B cell (primary cell): Measurements from ENCODE around the gene COL3A1. TPM values are rescaled to one million over a fixed set of nuclear protein-coding genes. Genes with fewer than 3 reads are reported as not detected.

ENCODE experiments used
- ATAC-seq: fragments of 200-7000 bp; cut with Tn5 transposase; one replicate; pipeline ENCODE4 v1.10.0; 2021; ENCODE audit warnings: low read depth, mild to moderate bottlenecking, moderate number of reproducible peaks, moderate library complexity
- CTCF ChIA-PET: fragments of 350-600 bp; sonication (Branson Sonifier 250); formaldehyde crosslinking; loops from one replicate; lab custom pipeline; 2021; ENCODE audit warnings: antibody characterized with exemption, inconsistent platforms; lab: Charles Lee
- POLR2A ChIA-PET: fragments of 350-600 bp; sonication (Branson Sonifier 250); formaldehyde crosslinking; loops from one replicate; lab custom pipeline; 2021; ENCODE audit warnings: antibody characterized with exemption; lab: Charles Lee
- DNase-seq: peaks from one replicate; pipeline ENCODE4 v3.0.0; 2013
- H2AFZ ChIP-seq: 2 replicates; pipeline ENCODE4 v1.6.1; 2012; ENCODE audit warnings: mild to moderate bottlenecking, low read depth, low read length; ENCODE audit not compliant: insufficient read depth, poor library complexity, severe bottlenecking
- H3K27ac ChIP-seq, 2 donors: 1 replicate in 1 of 2; 2 replicates in 1 of 2; pipeline ENCODE4 v1.5.1; 2012 to 2013; ENCODE audit warnings: low read length in 2 of 2, mild to moderate bottlenecking in 2 of 2, moderate library complexity in 1 of 2
- H3K27me3 ChIP-seq, 4 experiments: fragments of 200-600 bp in 1 of 4; sonication (generic) in 1 of 4; replicated peaks in 1 of 4; 1 replicate in 2 of 4; 2 replicates in 2 of 4; pipeline versions ENCODE4 v1.6.1 to v1.7.0; 2013 to 2016; ENCODE audit warnings: low read length in 3 of 4, mild to moderate bottlenecking in 2 of 4, mixed read lengths in 1 of 4, moderate library complexity in 1 of 4; ENCODE audit not compliant: insufficient read depth in 4 of 4, control insufficient read depth in 3 of 4; ENCODE audit errors: control extremely low read depth in 1 of 4
- H3K36me3 ChIP-seq, 2 experiments: replicated peaks in 1 of 2; 1 replicate in 1 of 2; 2 replicates in 1 of 2; pipeline versions ENCODE4 v1.6.1 to v1.7.1; 2013; ENCODE audit warnings: low read length in 1 of 2; ENCODE audit not compliant: insufficient read depth in 2 of 2, control insufficient read depth in 1 of 2; ENCODE audit errors: control extremely low read depth in 1 of 2, extremely low read depth in 1 of 2
- H3K4me1 ChIP-seq, 2 donors: fragments of 200-600 bp in 1 of 2; sonication (generic) in 1 of 2; 1 replicate in 1 of 2; 2 replicates in 1 of 2; pipeline versions ENCODE4 v1.5.1 to v1.6.1; 2013 to 2017; ENCODE audit warnings: low read length in 2 of 2; ENCODE audit not compliant: control insufficient read depth in 2 of 2, insufficient read depth in 2 of 2
- H3K4me2 ChIP-seq: replicated peaks from 2 replicates; pipeline ENCODE3; 2012; ENCODE audit warnings: mild to moderate bottlenecking, low read depth, low read length; ENCODE audit not compliant: poor library complexity, severe bottlenecking
- H3K4me3 ChIP-seq, 5 experiments: fragments of 200-600 bp in 1 of 5; sonication (generic) in 1 of 5; 1 replicate in 3 of 5; 2 replicates in 2 of 5; pipeline versions ENCODE4 v1.5.1 to v1.7.0; 2011 to 2016; ENCODE audit warnings: low read length in 4 of 5, mild to moderate bottlenecking in 4 of 5, low read depth in 2 of 5, control low read depth in 1 of 5, moderate library complexity in 1 of 5; ENCODE audit not compliant: insufficient read depth in 1 of 5; ENCODE audit errors: control extremely low read depth in 1 of 5, extremely low read depth in 1 of 5
- H3K79me2 ChIP-seq: fragments of 200-600 bp; sonication (generic); one replicate; pipeline ENCODE4 v1.6.0; 2016; ENCODE audit warnings: low read length; ENCODE audit not compliant: control insufficient read depth, insufficient read depth
- H3K9ac ChIP-seq: fragments of 200-600 bp; sonication (generic); 2 replicates; pipeline ENCODE4 v1.6.1; 2017; ENCODE audit warnings: mild to moderate bottlenecking, low read length, moderate library complexity
- H3K9me3 ChIP-seq, 3 donors: one replicate each; pipeline versions ENCODE4 v1.6.1 to v1.7.1; 2013; ENCODE audit warnings: low read length in 2 of 3; ENCODE audit not compliant: control insufficient read depth in 2 of 3, insufficient read depth in 1 of 3; ENCODE audit errors: control extremely low read depth in 1 of 3
- H4K20me1 ChIP-seq: 2 replicates; pipeline ENCODE4 v1.6.0; 2012; ENCODE audit warnings: mild to moderate bottlenecking, low read length; ENCODE audit not compliant: insufficient read depth, control insufficient read depth, poor library complexity, severe bottlenecking
- H3K27ac Mint-ChIP-seq: one replicate; pipeline ENCODE4 v1.8.0; 2021; ENCODE audit warnings: mixed read lengths
- H3K27me3 Mint-ChIP-seq: one replicate; pipeline ENCODE4 v1.8.0; 2021; ENCODE audit warnings: mixed read lengths
- H3K4me1 Mint-ChIP-seq: one replicate; pipeline ENCODE4 v1.8.0; 2021; ENCODE audit warnings: mixed read lengths
- H3K4me3 Mint-ChIP-seq: one replicate; pipeline ENCODE4 v1.8.0; 2021; ENCODE audit warnings: mixed read lengths
- H3K9me3 Mint-ChIP-seq: one replicate; pipeline ENCODE4 v1.8.0; 2022; ENCODE audit warnings: mixed read lengths; ENCODE audit not compliant: insufficient read depth
- EZH2 ChIP-seq: IDR thresholded peaks from 2 replicates; pipeline ENCODE4 v1.6.1; 2012; ENCODE audit warnings: borderline replicate concordance, low read depth, mild to moderate bottlenecking, moderate library complexity, low read length; ENCODE audit not compliant: insufficient read depth, poor library complexity, severe bottlenecking
- WGBS: methylation state at CpG from one replicate; pipeline ENCODE4 v1.1.5; 2013; ENCODE audit warnings: missing lambda C conversion rate; ENCODE audit not compliant: insufficient coverage; 5-methylcytosine and 5-hydroxymethylcytosine counted together
- intact Hi-C: fragments of 100-400 bp; cut with micrococcal nuclease; formaldehyde crosslinking; loops from one replicate; pipeline ENCODE4 v1.10.0; 2022
- polyA plus RNA-seq: library from polyadenylated mRNA; depleted of rRNA; stranded (reverse); fragments of >200 nt; gene quantifications from 2 replicates; pipeline ENCODE4 v1.2.3, GENCODE V29; 2012
- total RNA-seq, 2 donors: library from RNA; stranded (reverse); fragments of 120-200 nt in 1 of 2; gene quantifications; 1 replicate in 1 of 2; 2 replicates in 1 of 2; pipeline versions ENCODE4 v1.2.3 to v1.2.4, GENCODE V29; 2013 to 2022
- TF ChIP-seq, protein P1 (sequence below): fragments of 200-600 bp; IDR thresholded peaks from one replicate; pipeline ENCODE4 v1.8.0; 2022; ENCODE audit warnings: antibody characterized with exemption, mild to moderate bottlenecking

Gene COL3A1
- total and polyA plus RNA-seq, 2 donors (not counting 1 experiment from before 2014, with no cell fraction given) = not detected

DNA sequence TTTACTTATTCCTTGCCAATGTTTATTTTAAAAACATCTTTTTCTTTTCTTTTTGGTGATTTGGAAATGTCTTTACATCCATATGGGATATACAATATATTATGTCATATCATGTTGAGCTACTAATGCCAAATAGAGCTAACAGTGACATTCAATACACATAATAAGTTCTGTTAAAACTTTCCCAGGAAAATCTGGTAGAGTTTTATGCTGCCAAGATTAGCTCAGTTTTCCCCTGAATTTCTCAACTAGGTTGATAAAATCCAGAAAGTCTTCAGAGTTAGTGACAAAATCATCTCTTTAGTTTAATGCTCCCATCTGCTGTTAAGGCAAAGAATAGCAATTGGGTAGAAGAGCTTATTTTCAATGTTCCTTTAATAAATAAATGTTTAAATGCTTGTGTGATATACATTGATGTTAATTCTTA is 9.9 kb downstream of the COL3A1 start:
- no peak overlapping the region for H3K27ac Mint-ChIP-seq
- DNase-seq = no peak
- intact Hi-C loops = no loop called here

GRCh38 chr2:188984680-188985079 is 10.5 kb downstream of the COL3A1 start:
- Histone ChIP-seq H4K20me1 (no peaks in the 10 kb centered on the region), H3K4me1 (no peaks in the 10 kb centered on the region), H3K27me3 (no peaks in the 10 kb centered on the region), H3K36me3 (no peaks in the 10 kb centered on the region), H2AFZ (no peak overlapping the region), H3K27ac (no peak overlapping the region), H3K79me2 (no peaks in the 10 kb centered on the region), H3K9ac (no peak overlapping the region), H3K4me3 (no peak overlapping the region), H3K9me3 (no peaks in the 10 kb centered on the region), H3K4me2 (no peak overlapping the region)
- H3K4me1 Mint-ChIP-seq = no peaks in the 10 kb centered on the region
- no peak overlapping the region for H3K27ac Mint-ChIP-seq
- ChIA-PET POLR2A (no interaction called here), CTCF (no interaction called here)
- H3K27me3 Mint-ChIP-seq = no peaks in the 10 kb centered on the region
- ATAC-seq (no peak), DNase-seq (no peak)
- WGBS = no CpG with 5 or more reads among the region's 5 CpGs
- no peak for TF ChIP-seq EZH2
- TF ChIP-seq, protein P1, sequence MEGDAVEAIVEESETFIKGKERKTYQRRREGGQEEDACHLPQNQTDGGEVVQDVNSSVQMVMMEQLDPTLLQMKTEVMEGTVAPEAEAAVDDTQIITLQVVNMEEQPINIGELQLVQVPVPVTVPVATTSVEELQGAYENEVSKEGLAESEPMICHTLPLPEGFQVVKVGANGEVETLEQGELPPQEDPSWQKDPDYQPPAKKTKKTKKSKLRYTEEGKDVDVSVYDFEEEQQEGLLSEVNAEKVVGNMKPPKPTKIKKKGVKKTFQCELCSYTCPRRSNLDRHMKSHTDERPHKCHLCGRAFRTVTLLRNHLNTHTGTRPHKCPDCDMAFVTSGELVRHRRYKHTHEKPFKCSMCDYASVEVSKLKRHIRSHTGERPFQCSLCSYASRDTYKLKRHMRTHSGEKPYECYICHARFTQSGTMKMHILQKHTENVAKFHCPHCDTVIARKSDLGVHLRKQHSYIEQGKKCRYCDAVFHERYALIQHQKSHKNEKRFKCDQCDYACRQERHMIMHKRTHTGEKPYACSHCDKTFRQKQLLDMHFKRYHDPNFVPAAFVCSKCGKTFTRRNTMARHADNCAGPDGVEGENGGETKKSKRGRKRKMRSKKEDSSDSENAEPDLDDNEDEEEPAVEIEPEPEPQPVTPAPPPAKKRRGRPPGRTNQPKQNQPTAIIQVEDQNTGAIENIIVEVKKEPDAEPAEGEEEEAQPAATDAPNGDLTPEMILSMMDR = no peak
- intact Hi-C loops = no loop called here
- no peak overlapping the region for H3K4me3 Mint-ChIP-seq
- H3K9me3 Mint-ChIP-seq = no peaks in the 10 kb centered on the region

More for the DNA sequence above, 9.9 kb downstream of the COL3A1 start:
- H3K4me3 ChIP-seq = no peak overlapping the region
- H3K9ac ChIP-seq = no peak overlapping the region
- no peaks in the 10 kb centered on the region for H3K79me2 ChIP-seq
- H3K4me2 ChIP-seq = no peak overlapping the region
- ATAC-seq = no peak
- no peaks in the 10 kb centered on the region for H3K9me3 Mint-ChIP-seq
- H4K20me1 ChIP-seq = no peaks in the 10 kb centered on the region
- no peaks in the 10 kb centered on the region for H3K4me1 Mint-ChIP-seq
- no peaks in the 10 kb centered on the region for H3K4me1 ChIP-seq
- TF ChIP-seq, protein P1 = no peak
- no peak for TF ChIP-seq EZH2
- no peak overlapping the region for H2AFZ ChIP-seq
- no peaks in the 10 kb centered on the region for H3K27me3 ChIP-seq
- no peak overlapping the region for H3K4me3 Mint-ChIP-seq
- H3K9me3 ChIP-seq = no peaks in the 10 kb centered on the region
- H3K36me3 ChIP-seq = no peaks in the 10 kb centered on the region
- H3K27ac ChIP-seq = no peak overlapping the region
- POLR2A ChIA-PET = no interaction called here
- CTCF ChIA-PET = no interaction called here
- no peaks in the 10 kb centered on the region for H3K27me3 Mint-ChIP-seq
